SKM-1 (cell line): ENCODE results near the gene FGFR1OP2.
A peak's percentile ranks its signal among the peaks of the same experiment; 100 is the strongest.

Experiments used
- DNase-seq: peaks from one replicate; lab custom pipeline; 2025; ENCODE audit not compliant: unreplicated experiment; lab: John Stamatoyannopoulos, UW

Gene FGFR1OP2

DNA sequence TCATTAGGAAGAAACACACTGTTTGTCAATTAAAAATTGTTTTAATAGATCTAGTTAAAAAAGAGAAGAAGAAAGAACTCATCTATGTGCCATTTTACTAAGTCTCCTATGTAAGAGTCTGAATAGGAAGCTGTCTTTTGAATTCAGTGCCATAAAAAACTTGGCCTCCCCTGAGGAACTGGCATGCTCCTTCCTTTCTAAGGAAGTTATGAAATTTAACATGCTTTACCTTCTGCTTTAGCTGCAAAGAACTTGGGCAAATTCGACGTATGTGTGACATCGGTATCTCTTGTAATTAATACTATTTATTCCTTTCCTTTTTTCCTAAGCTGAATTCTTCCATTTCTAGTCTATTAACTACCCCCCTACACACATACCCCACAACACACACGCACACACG is 63.4 kb downstream of the FGFR1OP2 start:
- DNase-seq = peak; percentile 26

DNA sequence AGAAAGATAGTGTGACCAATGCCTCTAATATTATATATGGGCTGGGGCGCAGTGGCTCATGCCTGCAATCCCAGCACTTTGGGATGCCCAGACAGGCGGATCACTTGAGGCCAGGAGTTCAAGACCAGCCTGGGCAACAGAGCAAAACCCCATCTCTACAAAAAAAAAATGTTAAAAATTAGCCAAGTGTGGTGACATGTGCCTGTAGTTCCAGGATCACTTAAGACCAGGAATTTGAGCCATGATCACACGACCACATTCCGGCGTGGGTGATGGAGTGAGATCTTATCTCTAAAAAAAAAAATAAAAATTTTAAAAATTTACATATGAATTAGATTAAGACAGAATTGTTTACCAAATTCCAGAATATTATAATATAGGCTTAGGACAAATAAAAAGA is 63.9 kb downstream of the FGFR1OP2 start:
- DNase-seq = no peak

GRCh38 chr12:27003421-27004381 is 65.4 kb downstream of the FGFR1OP2 start:
- DNase-seq = no peak

- no peak for DNase-seq
Measured at GRCh38 chr12:27005495-27005894, 67.2 kb downstream of the FGFR1OP2 start.

DNA sequence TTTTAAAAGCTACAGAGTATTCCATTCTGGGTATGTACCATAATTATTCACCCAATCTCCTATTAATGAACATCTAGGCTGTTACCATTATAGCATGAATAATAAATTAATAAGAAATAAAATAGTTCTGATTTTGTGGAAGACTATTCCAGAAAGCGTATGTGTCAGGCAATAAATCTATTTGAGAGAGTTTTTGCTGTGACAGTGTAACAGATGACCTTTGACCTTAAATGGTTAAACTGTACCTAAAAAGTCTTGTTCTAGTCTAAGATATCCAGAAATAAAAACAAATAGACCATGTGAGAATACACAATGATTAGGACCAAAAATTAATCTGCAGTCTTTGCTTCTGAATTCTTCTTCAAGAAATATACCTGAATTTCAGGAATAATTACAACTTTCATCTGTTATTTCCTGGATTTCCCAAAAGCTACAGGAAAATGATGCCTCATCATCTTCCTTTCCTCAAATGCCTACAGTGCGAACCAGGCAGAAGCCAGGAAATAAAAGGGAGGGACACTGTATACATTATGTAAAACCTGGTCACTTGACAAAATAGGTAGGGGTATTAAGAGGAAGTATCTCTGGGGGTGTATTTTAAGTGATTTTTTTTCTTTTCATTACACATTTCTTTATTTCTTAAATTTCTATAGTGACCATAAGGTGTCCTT is 68.7 kb downstream of the FGFR1OP2 start:
- no peak for DNase-seq

- no peak for DNase-seq
Measured at GRCh38 chr12:27008081-27008480, 69.8 kb downstream of the FGFR1OP2 start.

GRCh38 chr12:27009881-27010301 is 71.6 kb downstream of the FGFR1OP2 start:
- no peak for DNase-seq

GRCh38 chr12:27012239-27012981 is 74.1 kb downstream of the FGFR1OP2 start:
- no peak for DNase-seq

GRCh38 chr12:27012982-27013255 is 74.6 kb downstream of the FGFR1OP2 start:
- DNase-seq = no peak

DNA sequence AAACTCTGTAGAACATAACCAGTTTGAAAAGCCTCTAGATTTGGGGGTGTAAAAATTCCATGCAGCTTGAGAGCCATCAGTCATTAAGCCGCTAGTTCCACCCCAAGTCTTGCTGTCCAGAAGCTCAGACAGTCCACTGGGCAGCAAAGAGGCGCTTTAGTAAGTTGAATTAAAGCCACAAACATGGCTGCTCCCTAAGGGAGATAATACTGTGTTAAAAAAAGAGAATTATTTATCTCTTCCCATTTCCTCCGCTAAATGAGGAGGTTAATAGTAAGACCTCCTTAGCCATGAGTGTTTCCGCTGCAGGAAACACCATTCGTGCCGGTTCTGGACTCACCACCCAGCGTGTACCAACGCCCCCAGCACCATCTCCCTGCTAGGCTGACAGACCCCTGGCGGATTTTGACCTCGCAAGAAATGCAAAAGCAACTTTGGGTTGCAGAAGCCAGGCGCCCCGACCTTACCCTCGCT is 75.4 kb downstream of the FGFR1OP2 start:
- DNase-seq = no peak

DNA sequence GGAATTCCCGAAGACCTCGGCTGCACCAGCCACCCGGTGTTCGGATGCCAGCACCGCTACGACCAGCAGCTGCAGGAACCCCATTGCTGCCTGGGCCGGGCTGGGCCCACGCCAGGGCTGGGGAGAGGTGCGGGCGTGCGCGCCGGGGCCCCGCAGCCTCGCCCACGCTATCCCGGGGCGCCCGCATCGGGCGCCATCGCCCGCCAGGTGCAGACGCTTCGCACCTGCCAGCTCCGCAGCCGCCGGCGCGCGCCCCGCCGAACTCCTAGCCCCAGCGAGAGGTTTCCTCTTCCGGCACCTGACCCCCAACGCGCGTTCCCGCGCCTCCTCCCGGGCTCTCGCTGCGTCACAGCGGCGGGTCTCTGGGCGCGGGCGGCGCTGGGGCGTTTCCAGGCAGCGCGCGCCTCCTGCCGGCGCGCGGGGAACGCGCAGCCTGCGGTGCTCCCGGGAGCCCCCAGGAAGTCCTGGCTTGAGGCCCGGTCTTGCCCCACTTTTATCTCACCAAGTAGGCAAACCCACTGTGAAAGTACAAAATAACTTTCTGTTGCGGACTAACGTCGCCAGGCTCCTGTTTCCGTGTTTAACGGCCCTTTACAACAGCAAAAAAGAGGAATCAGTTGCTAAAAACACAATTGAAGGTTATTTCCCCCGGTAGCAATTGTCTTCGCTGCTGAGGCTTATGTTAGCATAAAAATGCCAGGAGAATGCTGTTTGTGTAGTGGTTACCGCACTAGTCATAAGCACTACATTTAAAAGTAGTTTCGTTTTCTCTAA is 76.0 kb downstream of the FGFR1OP2 start, which contains the start of gene TM7SF3:
Gene TM7SF3 (minus strand): TSS at position 300 of the 774 bp plus-strand sequence. CDS start 216 bp downstream, at position 84.
- peak; percentile 68 for DNase-seq

GRCh38 chr12:27014859-27015729 is 76.8 kb downstream of the FGFR1OP2 start:
- no peak for DNase-seq

DNA sequence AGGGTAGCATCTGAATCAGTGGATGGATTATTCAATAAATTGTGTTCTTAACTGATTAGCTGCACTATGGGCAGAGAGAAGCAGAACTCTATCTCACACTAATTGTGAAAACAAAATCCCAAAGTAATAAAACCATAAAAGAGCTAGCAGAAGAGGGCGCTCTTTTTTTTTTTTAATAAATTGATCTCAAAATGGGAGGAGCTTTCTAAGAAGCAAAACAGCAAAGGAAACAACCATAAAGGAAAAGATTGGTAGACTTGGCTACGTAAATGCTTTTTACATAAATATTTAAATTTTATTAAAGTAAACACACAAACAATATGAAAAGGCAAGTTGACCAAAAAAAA is 77.4 kb downstream of the FGFR1OP2 start:
- DNase-seq = no peak
